ENCODE data around the gene ZNF592.

Gene ZNF592

DNA sequence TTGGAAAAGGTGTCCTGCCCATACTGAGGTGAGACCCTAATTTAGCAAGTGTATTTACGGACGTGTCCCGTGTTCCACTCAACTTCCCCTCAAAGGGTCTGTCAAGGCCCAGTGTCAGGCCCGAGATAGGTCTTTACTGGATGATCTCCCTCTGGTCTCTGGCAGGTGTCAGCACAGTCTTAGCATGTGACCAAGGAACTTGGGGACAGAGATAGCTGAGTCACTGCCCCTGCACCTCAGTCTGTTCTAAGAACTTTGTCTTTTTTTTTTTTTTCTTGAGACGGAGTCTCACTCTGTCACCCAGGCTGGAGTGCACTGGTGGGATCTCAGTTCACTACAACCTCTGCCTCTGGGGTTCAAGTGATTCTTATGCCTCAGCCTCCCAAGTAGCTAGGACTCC is 36.7 kb downstream of the ZNF592 start:
- FAIRE-seq (no peak), DNase-seq (ENCODE audit: insufficient read length) (no peak)

DNA sequence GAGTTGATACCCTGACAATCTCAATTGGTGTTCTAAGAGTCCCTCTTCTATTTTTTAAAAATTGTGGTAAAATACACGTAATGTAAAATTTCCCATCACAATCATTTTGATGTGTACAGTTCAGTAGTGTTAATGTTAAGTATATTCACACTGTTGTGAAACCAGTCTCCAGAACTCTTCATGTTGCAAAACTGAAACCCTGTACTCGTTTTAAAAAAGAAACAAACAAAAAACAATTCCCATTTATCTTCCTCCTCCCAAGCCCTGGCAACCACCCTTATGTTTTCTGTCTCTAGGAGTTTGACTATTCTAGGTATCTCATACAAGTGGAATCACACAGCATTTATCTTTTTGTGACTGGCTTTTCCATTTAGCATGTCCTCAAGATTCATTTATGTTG is 40.1 kb downstream of the ZNF592 start:
- no peak for TF ChIP-seq POLR2A (IDR thresholded peaks at IDR 0.05; ENCODE audit: low read depth, low read length)
- no peak for TF ChIP-seq POLR2AphosphoS5 (IDR thresholded peaks at IDR 0.05; ENCODE audit: low read depth, low read length)
- TF ChIP-seq TAF1 (IDR thresholded peaks at IDR 0.05; ENCODE audit: borderline replicate concordance, low read depth, low read length): no peak
- DNase-seq (ENCODE audit: insufficient read length) (no peak), FAIRE-seq (no peak)

More for the DNA sequence above, 36.7 kb downstream of the ZNF592 start:
- TF ChIP-seq POLR2A (IDR thresholded peaks at IDR 0.05; ENCODE audit: low read depth, low read length): no peak
- TF ChIP-seq POLR2AphosphoS5 (IDR thresholded peaks at IDR 0.05; ENCODE audit: low read depth, low read length): no peak
- no peak for TF ChIP-seq TAF1 (IDR thresholded peaks at IDR 0.05; ENCODE audit: borderline replicate concordance, low read depth, low read length)

DNA sequence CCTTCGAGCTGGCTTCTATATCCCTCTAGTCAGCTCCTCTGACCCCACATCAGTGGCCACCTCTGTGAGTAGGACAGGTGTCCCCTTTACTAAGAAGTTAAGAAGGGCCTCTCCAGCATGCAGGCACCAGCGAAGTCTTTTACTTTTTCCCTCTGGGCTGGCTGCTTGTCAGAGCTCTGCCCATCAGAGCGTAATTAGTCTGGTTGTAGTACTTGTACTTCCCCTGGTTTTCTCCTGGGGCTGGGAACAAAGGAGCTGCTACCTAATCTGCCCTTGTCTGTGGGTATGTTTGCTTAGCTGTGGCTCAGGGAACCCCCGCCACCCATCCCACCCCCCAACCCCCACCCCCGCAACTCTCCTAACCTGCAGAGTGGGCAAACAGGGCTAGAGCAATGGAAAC is 41.4 kb downstream of the ZNF592 start:
- FAIRE-seq (peak; percentile 71), DNase-seq (ENCODE audit: insufficient read length) (no peak)
- no peak for TF ChIP-seq POLR2A (IDR thresholded peaks at IDR 0.05; ENCODE audit: low read depth, low read length)
- no peak for TF ChIP-seq POLR2AphosphoS5 (IDR thresholded peaks at IDR 0.05; ENCODE audit: low read depth, low read length)
- no peak for TF ChIP-seq TAF1 (IDR thresholded peaks at IDR 0.05; ENCODE audit: borderline replicate concordance, low read depth, low read length)

DNA sequence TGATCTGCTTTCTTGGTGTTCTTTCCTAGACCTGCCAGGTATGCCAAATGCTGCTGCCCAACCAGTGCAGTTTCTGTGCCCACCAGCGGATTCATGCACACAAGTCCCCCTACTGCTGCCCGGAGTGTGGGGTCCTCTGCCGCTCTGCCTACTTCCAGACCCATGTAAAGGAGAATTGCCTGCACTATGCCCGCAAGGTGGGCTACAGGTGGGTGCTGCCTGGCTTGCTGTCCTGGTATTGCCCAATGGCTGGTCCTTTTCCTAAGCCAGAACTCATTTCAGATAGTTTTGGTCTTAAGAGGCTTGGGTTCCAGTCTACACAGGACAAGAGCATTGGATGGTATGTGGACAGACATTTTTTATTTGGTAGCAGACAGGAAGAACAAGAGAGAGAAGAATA is 42.3 kb downstream of the ZNF592 start:
- TF ChIP-seq TAF1 (IDR thresholded peaks at IDR 0.05; ENCODE audit: borderline replicate concordance, low read depth, low read length) (no peak), POLR2AphosphoS5 (IDR thresholded peaks at IDR 0.05; ENCODE audit: low read depth, low read length) (no peak), POLR2A (IDR thresholded peaks at IDR 0.05; ENCODE audit: low read depth, low read length) (no peak)
- FAIRE-seq: no peak
- DNase-seq (ENCODE audit: insufficient read length): no peak

DNA sequence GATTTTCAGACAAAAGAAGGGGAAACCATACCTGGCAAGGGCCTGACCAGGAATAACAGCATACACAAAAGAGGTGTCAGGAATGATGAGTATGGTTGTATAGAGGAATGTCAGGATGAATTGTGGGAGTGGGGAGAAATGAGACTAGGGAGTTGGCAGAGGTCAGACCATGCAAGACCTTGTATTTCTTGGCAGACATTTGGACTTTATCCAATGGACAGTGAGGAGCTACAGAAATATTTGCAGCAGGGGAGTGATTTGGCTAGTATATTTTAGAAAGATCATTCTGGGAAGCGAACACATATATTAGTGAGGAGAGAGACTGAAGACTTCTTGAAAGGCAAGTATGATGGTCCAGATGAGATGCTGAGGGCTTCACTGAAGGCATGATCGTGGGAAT is 43.4 kb downstream of the ZNF592 start:
- DNase-seq (ENCODE audit: insufficient read length) (no peak), FAIRE-seq (no peak)
- TF ChIP-seq POLR2A (IDR thresholded peaks at IDR 0.05; ENCODE audit: low read depth, low read length) (no peak), POLR2AphosphoS5 (IDR thresholded peaks at IDR 0.05; ENCODE audit: low read depth, low read length) (no peak), TAF1 (IDR thresholded peaks at IDR 0.05; ENCODE audit: borderline replicate concordance, low read depth, low read length) (no peak)

DNA sequence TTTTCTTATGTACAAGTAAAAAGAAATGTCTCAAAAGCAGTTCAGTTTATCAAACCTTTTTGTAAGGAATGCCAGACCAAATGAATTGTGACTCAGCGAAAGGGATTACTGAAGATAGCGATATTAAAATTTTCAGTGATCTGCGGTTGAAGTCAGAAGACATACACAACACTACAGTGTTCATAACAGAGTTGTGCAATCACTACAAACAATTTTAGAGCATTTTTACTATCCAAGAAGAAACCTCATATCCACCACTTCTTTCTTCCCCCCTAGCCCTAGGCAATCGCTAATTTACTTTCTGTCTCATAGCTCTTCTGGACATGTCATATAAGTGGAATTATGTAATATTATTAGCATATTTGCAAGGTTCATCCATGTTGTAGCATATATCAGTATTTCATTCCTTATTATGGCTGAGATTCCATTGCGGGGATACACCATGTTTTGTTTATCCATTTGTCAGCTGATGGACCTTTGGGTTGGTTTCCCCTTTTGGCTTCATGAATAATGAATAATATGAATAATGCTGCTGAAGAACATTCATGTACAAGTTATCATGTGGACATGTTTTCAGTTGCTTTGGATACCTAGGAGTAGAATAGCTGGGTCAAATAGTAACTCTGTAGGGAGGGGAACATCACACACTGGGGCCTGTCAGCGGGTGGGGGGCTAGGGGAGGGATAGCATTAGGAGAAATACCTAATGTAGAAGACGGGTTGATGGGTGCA is 45.2 kb downstream of the ZNF592 start:
- DNase-seq (ENCODE audit: insufficient read length) (no peak), FAIRE-seq (no peak)
- TF ChIP-seq POLR2AphosphoS5 (IDR thresholded peaks at IDR 0.05; ENCODE audit: low read depth, low read length) (no peak), POLR2A (IDR thresholded peaks at IDR 0.05; ENCODE audit: low read depth, low read length) (no peak), TAF1 (IDR thresholded peaks at IDR 0.05; ENCODE audit: borderline replicate concordance, low read depth, low read length) (no peak)

DNA sequence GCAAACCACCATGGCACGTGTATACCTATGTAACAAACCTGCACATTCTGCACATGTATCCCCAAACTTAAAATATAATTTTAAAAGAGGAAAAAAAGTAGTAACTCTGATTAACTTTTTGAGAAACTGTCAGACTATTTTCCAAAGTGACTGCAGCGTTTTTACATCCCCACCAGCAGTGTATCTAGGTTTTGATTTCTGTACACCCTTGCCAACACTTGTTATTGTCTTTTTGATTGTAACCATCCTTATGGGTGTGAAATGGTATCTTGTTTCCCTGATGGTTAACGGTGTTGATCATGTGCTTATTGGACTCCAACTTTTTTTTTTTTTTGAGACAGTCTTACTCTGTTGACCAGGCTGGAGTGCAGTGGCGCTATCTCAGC is 45.8 kb downstream of the ZNF592 start:
- TF ChIP-seq POLR2AphosphoS5 (IDR thresholded peaks at IDR 0.05; ENCODE audit: low read depth, low read length): no peak
- TF ChIP-seq TAF1 (IDR thresholded peaks at IDR 0.05; ENCODE audit: borderline replicate concordance, low read depth, low read length): no peak
- TF ChIP-seq POLR2A (IDR thresholded peaks at IDR 0.05; ENCODE audit: low read depth, low read length): no peak
- no peak for FAIRE-seq
- DNase-seq (ENCODE audit: insufficient read length): no peak

DNA sequence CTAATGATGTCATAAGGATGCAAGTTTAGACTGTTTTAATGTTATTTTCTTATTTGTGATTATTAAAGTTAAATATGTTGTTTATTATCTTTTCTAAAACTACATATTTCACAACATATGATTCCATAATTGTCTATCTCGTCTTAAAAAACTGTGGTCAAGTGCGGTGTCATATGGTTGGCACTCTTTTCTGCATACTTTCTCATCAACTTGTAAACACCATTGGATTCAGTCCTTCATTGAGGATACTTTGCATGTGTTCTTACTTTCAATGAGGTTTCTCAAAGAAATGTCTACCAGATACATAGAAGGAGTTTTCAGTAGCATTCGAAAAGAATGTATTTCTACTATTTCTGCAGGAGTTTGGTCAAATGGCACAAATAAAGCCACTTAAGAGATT is 46.8 kb downstream of the ZNF592 start:
- DNase-seq (ENCODE audit: insufficient read length): no peak
- no peak for FAIRE-seq
- TF ChIP-seq TAF1 (IDR thresholded peaks at IDR 0.05; ENCODE audit: borderline replicate concordance, low read depth, low read length): no peak
- no peak for TF ChIP-seq POLR2A (IDR thresholded peaks at IDR 0.05; ENCODE audit: low read depth, low read length)
- TF ChIP-seq POLR2AphosphoS5 (IDR thresholded peaks at IDR 0.05; ENCODE audit: low read depth, low read length): no peak

DNA sequence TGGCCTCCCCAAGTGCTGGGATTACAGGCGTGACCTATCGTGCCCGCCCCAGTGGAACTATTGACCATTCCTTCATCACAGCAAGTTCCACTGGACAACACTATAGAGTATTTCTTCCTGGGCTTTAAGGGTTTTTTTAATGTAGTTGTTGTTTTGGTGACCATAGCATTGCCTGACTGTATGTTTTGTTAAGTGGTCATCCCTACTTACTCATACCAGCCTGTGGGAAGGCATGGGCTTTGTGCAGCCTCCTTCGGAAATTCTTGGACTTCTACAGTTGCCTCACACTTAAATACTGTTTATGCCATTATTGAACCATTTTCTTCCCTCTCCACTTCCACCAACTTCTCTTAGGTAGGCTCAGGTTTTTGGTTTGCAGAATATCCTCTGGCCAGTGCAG is 48.8 kb downstream of the ZNF592 start:
- no peak for FAIRE-seq
- TF ChIP-seq POLR2AphosphoS5 (IDR thresholded peaks at IDR 0.05; ENCODE audit: low read depth, low read length): no peak
- no peak for TF ChIP-seq TAF1 (IDR thresholded peaks at IDR 0.05; ENCODE audit: borderline replicate concordance, low read depth, low read length)
- no peak for TF ChIP-seq POLR2A (IDR thresholded peaks at IDR 0.05; ENCODE audit: low read depth, low read length)

DNA sequence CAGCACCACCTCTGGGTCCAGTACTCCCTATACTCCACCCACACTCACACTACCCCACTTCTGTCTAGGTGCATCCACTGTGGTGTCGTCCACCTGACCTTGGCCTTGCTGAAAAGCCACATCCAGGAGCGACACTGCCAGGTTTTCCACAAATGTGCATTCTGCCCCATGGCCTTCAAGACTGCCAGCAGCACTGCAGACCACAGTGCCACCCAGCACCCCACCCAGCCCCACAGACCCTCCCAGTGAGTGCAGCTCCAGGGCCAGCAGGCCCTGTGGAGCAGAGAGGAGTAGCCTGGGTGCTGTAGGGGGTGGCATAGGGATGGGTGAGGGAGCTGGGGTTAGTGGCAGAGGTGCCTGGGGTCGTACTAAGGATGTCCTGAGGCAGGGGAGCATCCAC is 49.4 kb downstream of the ZNF592 start:
- no peak for TF ChIP-seq TAF1 (IDR thresholded peaks at IDR 0.05; ENCODE audit: borderline replicate concordance, low read depth, low read length)
- DNase-seq (ENCODE audit: insufficient read length): no peak
- no peak for FAIRE-seq

More for the DNA sequence above, 48.8 kb downstream of the ZNF592 start:
- DNase-seq (ENCODE audit: insufficient read length): no peak

DNA sequence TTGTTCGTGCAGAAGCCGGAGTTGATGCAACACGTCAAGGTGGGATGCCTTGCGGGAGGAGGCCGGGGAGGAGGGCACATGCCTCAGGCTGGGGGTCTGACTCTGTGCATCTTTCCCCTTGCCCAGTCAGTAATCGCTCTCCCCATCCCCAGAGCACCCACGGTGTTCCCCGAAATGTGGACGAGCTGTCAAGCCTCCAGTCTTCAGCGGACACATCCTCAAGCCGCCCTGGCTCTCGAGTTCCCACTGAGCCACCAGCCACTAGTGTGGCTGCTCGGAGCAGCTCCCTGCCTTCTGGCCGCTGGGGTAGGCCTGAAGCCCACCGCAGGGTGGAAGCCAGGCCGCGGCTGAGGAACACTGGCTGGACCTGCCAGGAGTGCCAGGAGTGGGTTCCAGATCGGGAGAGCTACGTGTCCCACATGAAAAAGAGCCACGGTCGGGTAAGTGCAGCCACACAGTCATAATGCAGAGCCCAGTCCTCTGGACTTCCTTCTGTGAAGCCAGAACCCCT is 50.1 kb downstream of the ZNF592 start:
- DNase-seq (ENCODE audit: insufficient read length) (no peak), FAIRE-seq (no peak)
- TF ChIP-seq TAF1 (IDR thresholded peaks at IDR 0.05; ENCODE audit: borderline replicate concordance, low read depth, low read length): no peak
- no peak for TF ChIP-seq POLR2A (IDR thresholded peaks at IDR 0.05; ENCODE audit: low read depth, low read length)
- no peak for TF ChIP-seq POLR2AphosphoS5 (IDR thresholded peaks at IDR 0.05; ENCODE audit: low read depth, low read length)

DNA sequence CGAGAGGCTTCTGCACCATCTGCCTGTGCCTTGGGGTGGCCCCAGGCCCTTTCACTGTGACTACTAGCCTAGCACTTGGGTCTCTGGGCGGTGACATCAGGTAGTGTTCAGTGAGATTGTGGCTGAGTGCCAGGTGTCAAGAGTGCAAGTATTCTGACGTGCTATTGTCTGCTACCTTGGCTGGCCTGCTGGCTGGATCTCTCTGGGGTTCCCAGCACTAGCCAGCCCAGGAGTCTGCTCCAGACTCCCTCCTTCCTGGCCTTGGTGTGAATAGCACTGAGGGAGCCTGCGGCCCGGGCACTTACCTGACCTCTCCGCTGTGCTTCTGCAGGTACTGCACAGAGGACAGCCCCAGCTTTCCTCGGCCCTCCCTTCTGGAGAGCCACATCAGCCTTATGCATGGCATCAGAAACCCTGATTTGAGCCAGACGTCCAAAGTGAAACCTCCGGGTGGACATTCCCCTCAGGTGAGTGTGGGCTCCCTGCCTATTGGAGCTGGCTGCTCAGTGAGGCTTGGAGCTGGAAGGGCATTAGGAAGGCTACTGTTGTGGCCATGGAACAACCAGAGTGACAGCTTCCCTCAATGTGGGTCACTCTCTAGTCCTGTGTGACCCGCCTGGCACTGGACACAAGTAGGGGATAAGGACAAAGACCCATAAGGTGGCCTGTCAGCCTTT is 51.3 kb downstream of the ZNF592 start:
- TF ChIP-seq POLR2A (IDR thresholded peaks at IDR 0.05; ENCODE audit: low read depth, low read length) (no peak), TAF1 (IDR thresholded peaks at IDR 0.05; ENCODE audit: borderline replicate concordance, low read depth, low read length) (no peak), POLR2AphosphoS5 (IDR thresholded peaks at IDR 0.05; ENCODE audit: low read depth, low read length) (no peak)
- DNase-seq (ENCODE audit: insufficient read length): no peak
- no peak for FAIRE-seq

Data from GM12892 (cell line).